HG03103 (cell line): ENCODE results near the gene PPP2R5C.
"Not testable (repeated sequence)": the region's sequence is repeated elsewhere in the genome, so short reads cannot be mapped to it uniquely, and the experiment has no call there.

Experiments used
- ATAC-seq: cut with Tn5 transposase; IDR thresholded peaks from one replicate; pipeline ENCODE4 v1.9.1; 2021; ENCODE audit warnings: low read depth; ENCODE audit not compliant: unreplicated experiment

The PPP2R5C gene

GRCh38 chr14:101761032-101761880 is at the start of gene PPP2R5C:
TSS of gene PPP2R5C (plus strand) at chr14:101761709. CDS start at chr14:101761894, 185 bp downstream.
- ATAC-seq, result peak; percentile 50

GRCh38 chr14:101711857-101712233 is 49.7 kb upstream of the PPP2R5C start:
- ATAC-seq, result not testable (repeated sequence)

DNA sequence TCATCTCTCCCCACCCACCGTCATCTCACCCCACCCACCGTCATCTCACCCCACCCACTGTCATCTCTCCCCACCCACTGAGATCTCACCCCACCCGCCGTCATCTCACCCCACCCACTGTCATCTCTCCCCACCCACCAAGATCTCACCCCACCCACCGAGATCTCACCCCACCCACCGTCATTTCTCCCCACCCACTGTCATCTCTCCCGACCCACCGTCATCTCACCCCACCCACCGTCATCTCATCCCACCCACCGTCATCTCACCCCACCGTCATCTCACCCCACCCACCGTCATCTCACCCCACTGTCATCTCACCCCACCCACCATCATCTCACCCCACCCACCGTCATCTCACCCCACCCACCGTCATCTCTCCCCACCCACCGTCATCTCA is 49.2 kb upstream of the PPP2R5C start:
- not testable (repeated sequence) for ATAC-seq

DNA sequence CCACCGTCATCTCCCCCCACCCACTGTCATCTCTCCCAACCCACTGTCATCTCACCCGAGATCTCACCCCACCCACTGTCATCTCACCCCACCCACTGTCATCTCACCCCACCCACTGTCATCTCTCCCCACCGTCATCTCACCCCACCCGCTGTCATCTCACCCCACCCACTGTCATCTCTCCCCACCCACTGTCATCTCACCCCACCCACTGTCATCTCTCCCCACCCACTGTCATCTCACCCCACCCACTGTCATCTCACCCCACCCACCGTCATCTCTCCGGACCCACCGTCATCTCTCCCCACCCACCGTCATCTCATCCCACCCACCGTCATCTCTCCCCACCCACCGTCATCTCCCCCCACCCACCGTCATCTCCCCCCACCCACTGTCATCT is 48.4 kb upstream of the PPP2R5C start:
- not testable (repeated sequence) for ATAC-seq

- no peak for ATAC-seq
Measured at GRCh38 chr14:101713621-101714349, 47.7 kb upstream of the PPP2R5C start.

- ATAC-seq, result no peak
Measured at GRCh38 chr14:101714394-101714793, 47.1 kb upstream of the PPP2R5C start.

DNA sequence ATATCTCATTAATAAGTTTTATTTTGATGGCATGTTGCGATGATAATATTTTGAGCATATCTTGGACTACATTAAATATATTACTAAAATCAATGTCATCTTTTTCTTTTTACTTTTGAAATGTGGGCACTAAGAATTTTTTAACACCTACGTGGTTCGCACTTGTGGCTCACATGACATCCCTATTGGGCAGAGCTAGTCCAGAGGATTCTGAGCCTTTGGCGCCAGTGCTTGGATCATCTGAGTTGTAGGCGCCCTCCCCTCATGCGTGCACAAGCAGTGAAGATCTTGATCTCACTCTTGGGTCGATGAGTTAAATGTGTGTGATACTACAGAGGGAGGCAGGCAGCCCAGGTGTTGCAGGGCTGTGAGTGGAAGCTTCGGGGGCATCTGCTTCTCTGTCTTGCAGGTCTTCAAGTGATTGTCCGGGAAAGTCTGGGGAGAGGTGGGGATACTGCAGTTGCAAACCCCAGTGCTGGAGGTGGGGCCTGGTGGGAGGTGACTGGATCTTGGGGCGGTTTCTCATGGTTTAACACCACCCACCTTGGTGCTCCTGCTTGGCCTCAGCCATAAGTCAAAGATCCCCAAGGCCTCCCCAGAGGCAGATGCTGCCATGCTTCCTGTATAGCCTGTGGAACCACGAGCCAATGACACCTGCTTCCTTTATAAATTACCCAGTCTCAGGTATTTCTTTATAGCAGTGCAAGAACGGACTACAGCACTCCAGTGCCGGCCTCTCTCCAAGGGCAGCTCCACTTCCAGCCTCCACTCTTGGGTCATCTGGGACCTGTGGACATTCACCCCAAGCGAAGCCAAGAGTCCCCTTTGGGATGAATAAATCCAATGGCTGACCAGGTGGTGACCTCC is 46.1 kb upstream of the PPP2R5C start:
- ATAC-seq, result no peak

DNA sequence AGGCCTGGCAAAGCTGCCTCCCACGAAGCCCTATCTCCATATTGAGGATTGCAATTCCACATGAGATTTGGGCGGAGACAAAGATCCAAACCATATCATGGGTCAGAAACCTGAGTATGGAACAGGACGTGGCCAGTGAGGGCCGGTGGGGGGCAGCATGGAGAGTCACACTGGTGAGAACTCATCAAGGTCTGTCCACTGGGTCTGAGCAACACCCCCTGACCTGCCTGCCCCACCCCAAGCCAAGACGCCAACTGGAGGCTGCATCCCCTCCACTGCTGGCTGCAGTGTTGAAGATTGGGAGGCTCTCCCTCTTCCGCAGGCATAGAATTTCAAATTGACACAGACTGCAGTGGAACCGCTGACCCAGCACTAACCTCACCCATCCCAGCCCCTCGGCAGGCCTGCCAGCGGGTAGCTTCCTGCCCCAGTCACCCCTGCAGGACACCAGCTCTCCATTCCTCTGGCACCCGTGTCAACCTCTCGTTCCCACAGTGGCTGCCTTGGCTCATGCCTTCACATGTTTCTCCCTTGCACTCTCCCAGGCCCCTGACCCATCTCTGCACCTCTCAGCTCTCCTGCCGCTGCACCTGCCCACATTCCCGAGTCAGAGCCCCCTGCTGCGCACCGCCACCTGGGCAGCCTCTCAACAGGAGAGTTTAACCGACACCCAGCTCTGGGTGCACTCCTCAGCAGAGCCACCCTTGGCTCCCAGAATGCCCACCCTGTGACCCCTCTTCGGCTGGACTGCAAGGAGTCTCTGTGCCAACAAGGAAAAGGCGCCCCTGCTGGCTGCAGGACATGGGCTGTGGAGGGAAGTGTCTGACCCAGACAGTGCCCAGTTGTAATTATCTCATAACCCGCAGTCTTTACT is 45.2 kb upstream of the PPP2R5C start:
- ATAC-seq, result no peak

- no peak for ATAC-seq
Measured at GRCh38 chr14:101716956-101717662, 44.4 kb upstream of the PPP2R5C start.

DNA sequence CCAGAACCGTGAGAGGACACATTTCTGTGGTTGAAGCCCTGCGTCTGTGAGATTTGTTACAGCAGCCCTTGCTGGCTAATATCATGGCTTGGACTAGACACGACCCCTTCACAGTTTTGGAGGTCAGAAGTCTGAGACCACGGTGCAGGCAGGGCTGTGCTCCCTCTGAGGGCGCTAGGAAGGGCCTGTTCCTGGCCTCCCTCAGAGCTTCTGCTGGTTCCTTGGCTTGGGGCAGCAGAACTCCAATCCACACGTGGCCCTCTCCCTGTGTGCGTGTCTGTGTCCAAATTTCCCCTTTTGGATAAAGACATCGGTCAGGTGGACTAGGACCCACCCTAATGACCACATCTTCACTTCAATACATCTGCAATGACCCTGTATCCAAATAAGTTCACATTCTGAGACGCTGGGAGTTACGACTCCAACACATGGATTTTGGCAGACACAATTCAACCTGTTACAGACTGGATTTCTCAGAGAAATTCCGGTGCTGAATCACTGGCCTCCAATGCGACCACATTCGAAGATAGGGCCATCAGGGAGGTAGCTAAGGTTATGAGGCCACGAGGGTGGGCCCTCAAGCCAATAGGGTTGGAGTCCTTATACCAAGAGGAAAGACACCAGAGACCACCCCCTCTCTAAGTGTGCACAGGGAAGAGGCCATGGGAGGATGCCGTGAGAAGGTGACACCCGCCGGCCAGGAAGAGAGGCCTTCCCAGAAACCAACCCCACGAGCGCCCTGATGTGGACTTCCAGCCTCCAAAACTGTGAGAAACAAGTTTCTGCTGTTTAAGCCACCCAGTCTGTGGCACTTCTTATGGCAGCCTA is 43.6 kb upstream of the PPP2R5C start:
- ATAC-seq, result no peak

GRCh38 chr14:101719045-101719645 is 42.4 kb upstream of the PPP2R5C start:
- ATAC-seq, result no peak

GRCh38 chr14:101719708-101720107 is 41.8 kb upstream of the PPP2R5C start:
- no peak for ATAC-seq

GRCh38 chr14:101721111-101721510 is 40.4 kb upstream of the PPP2R5C start:
- no peak for ATAC-seq

- ATAC-seq, result no peak
Measured at GRCh38 chr14:101721951-101722661, 39.4 kb upstream of the PPP2R5C start.

- no peak for ATAC-seq
Measured at GRCh38 chr14:101723061-101723595, 38.4 kb upstream of the PPP2R5C start.

DNA sequence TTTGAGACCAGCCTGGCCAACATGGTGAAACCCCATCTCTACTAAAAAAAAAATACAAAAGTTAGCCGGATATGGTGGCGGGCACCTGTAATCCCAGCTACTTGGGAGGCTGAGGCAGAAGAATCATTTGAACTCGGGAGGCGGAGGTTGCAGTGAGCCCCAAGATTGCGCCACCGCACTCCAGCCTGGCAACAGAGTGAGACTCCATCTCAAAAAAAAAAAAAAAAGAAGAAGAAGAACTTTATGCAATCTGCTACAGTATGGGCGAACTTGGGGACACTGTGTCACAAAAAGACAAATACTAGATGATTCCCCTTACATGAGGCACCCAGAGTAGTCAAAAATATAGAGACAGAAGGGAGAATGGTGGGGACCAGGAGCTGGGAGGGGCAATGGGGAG is 35.9 kb upstream of the PPP2R5C start:
- not testable (repeated sequence) for ATAC-seq

DNA sequence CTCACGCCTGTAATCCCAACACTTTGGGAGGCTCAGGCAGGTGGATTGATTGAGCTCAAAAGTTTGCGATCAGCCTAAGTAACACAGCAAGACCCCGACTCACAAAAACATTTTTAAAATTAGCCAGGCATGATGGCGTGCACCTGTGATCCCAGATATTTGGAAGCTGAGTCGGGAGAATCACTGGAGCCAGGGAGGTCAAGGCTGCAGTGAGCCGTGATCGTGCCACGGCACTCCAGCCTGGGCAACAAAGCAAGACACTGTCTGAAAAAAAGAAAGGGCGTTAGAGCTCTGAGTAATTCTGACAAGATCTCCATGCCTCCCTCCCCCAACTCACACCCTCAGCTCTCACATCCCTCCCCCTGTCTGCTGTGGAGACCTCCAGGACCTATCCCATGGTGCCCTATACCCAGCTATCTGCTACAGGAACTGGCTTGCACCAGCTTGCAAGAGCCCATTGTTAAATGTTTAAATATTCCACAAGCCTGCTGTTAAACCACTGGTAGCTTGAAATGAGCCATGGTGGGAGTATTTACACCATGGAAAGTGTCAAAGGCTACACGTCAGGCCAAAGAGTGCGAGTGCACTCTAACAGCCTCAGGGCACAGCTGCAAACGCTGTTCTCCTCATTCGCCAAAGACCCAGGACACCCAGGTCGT is 35.1 kb upstream of the PPP2R5C start:
- ATAC-seq, result no peak
